GM12874 (cell line): ENCODE data around the gene NWD2.

ENCODE experiments used
- TF ChIP-seq, protein P1 (sequence below): IDR thresholded peaks from 2 replicates; pipeline ENCODE4 v1.5.1; 2011; ENCODE audit warnings: low read depth, mild to moderate bottlenecking, control low read depth, low read length, moderate library complexity; ENCODE audit not compliant: insufficient read depth

The NWD2 gene

DNA sequence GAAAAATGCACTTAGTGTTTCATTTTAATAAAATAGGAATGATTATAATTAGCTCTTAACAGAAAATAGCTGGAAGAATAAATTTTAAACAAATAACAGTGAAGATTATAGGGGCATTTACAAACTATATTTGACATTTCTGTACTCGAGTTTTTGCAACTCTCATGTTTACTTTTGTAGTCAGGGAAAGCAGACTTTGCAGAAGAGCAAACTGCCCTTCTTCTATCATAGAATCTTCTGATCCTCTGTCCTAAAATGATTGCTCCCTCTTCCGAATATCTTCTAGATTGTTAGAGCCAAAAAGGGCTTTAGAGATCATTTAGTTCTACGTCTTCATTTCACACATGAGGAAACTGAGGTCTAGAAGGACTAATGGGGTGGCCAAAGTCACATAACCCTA lies 222.7 kb downstream of the NWD2 start:
- TF ChIP-seq, protein P1, sequence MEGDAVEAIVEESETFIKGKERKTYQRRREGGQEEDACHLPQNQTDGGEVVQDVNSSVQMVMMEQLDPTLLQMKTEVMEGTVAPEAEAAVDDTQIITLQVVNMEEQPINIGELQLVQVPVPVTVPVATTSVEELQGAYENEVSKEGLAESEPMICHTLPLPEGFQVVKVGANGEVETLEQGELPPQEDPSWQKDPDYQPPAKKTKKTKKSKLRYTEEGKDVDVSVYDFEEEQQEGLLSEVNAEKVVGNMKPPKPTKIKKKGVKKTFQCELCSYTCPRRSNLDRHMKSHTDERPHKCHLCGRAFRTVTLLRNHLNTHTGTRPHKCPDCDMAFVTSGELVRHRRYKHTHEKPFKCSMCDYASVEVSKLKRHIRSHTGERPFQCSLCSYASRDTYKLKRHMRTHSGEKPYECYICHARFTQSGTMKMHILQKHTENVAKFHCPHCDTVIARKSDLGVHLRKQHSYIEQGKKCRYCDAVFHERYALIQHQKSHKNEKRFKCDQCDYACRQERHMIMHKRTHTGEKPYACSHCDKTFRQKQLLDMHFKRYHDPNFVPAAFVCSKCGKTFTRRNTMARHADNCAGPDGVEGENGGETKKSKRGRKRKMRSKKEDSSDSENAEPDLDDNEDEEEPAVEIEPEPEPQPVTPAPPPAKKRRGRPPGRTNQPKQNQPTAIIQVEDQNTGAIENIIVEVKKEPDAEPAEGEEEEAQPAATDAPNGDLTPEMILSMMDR: no peak

DNA sequence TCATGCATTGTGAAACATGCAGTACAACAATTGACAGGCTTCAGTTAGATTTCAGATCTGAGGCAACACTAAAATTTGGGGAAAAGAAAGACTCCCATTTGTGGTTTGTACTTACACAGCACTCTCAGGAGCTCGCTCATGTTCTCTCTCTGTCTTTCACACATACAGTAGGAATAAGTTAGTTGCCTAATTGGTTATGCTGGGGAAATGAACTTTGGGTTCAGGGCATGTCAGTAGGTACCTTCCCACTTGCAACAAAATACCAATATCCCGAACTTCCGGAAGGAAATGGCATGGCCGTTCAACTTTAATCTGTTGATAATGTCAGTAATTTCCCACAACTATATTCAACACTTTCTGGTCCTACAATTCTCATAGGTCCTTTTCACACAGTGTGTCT lies 223.3 kb downstream of the NWD2 start:
- TF ChIP-seq, protein P1: no peak

DNA sequence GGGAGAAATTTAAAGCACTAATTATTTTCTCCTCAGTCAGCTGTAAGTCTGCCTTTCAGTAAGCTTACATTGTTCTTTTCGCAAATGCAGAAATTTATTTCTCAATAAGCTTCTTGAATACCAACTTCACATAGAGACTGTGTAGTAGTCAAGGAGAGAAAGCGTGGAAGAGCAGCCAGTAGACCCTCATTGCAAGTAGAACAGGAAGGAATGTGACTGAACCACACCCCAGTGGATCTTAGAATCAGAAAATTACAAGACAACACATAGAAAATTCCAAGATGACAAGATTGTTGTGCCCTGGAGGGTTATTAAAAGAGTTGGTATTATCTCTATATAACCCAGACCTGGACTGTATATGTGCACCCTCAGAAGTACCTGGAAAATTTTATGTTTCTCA lies 224.7 kb downstream of the NWD2 start:
- TF ChIP-seq, protein P1: no peak

DNA sequence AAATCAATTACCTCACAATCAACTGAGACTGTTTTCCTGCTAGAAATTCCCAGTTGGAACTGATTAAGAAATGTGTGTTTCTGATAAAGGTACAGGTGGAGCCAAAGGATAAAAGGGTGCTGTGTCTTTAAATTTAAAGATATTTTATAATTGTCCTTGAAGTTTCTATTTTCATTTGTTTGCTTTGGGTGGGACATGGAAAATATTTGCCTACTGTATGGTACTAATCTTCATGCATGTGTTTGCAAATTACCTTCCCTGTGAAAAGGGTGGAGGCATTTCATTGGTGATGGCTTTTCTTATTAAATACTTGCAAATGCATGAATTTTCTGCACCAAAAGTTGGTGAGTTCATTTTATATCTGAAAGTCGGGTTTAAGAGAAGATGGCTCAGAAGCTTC lies 225.7 kb downstream of the NWD2 start:
- TF ChIP-seq, protein P1: no peak

DNA sequence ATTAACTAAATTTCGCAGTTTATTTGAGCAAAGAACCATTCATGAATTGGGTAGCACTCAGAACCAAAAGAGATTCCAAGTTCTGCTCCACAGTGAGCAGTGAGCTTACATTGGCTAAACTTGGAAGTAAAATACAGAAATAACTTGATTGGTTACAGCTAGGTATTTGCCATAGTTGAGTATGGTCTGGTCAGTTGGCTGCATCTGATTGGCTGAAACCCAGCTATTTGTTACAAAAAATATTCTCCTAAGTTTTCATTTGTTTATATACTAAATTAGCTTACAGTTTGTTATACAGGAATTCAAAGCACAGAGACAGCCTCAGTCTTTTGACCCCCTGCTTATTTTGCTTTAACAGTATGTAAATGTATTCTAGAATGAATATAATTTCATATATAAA lies 226.6 kb downstream of the NWD2 start:
- TF ChIP-seq, protein P1: no peak

DNA sequence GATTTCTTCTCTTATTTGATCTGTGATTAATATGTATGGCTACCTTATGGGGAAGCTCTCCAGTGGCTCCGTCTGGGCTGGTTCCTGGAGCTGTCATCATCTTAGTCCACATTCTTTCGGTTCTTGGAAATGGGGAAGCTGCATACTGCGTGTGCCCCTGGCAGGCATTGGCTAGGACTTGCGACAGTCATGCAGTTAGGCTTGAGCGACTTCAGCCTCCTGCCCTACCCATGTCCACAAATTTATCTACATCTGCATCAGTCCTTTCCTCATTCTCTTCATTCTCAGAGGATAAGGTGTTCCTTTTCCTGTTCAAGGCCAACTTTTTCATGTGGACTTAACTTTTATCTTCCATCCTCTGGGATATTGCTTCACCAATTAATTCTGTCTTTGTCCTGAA lies 227.4 kb downstream of the NWD2 start:
- TF ChIP-seq, protein P1: no peak

DNA sequence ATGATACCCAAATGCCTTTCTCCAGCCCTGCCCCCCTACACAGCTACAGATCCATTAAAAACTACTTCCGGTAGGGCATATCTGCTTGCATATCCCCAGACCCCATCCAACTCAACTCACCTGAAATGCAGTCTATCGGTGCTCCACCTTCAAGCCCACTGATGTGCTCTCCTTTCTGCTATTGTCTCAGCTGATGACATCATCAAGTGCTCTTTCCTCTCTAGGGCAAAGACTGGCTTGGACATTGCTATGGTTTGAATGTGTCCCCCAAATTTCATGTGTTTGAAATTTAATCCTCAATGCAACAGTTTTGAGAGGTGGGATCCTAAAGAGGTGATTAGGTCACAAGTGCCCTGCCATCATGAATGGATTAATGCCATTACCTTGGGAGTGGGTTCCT lies 229.3 kb downstream of the NWD2 start:
- TF ChIP-seq, protein P1: no peak

DNA sequence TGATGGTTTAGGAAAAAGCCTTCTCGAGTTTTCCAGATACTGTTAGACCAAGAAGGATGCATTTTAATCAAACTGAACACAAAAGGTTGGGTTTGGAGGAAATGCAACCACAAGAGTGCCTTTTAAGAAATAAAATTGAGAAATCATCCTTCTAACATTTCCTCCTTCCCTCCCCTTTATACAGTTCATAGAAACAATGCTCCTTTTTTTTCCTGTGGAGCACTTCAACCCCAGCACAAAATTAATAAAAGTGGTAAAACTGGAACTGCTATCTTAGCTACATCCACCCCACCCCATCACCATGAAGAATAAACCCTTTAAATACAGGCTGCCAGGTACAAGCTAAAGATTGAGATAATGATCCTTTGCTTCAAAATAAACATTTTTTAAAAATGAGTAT lies 230.5 kb downstream of the NWD2 start:
- TF ChIP-seq, protein P1: no peak
